NCI-H1930 (cell line): Measurements from ENCODE around the gene CABLES1.

Experiments
- DNase-seq, 2 experiments: peaks; one replicate each; lab custom pipeline; 2025; lab: John Stamatoyannopoulos, UW

CABLES1 gene

GRCh38 chr18:23302851-23303527 lies 167.7 kb downstream of the CABLES1 start:
- no peak for DNase-seq

DNA sequence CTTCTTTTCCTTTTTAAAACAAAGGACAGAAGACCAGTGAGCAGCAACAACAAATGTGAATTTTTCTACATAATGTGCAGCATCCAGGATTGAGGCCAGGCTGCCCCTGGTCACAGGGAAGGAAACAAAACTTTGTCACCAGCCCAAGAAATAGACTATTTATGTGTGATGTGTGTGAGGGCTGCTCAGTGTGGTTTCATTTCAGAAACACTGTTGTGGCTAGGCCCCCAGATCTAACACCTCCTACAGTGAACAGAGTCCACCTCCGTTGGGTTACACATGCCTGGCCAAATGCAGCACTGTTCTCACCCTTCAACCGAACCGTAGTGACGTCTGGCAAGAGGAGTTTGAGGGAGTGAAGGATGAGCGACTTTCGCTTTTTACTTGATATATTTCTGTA lies 171.5 kb downstream of the CABLES1 start:
- DNase-seq = no peak

GRCh38 chr18:23307567-23308295 lies 172.4 kb downstream of the CABLES1 start:
- DNase-seq = no peak
